ENCODE measurements around the gene BCL11A. TPM values are rescaled to one million over a fixed set of nuclear protein-coding genes. Genes with fewer than 3 reads are reported as not detected.
A peak's percentile ranks its signal among the peaks of the same experiment; 100 is the strongest.

BCL11A gene
- total and polyA plus RNA-seq, 2 of the 13 experiments (the other 11 are each of a cell fraction or from before 2014, with no cell fraction given): not detected

- ChIA-PET CTCF (ENCODE audit: low intra/inter-chr PET ratio, low total read pairs) (no interaction called here), POLR2A (no interaction called here)
- FAIRE-seq (no peak), DNase-seq (ENCODE audit: low spot score) (no peak), ATAC-seq (no peak)
- BruUV-seq (replicated peaks): no TSS peak
- intact Hi-C loops (cut with micrococcal nuclease; ENCODE audit: unreplicated experiment) (no loop called here), in situ Hi-C loops (cut with HindIII; ENCODE audit: extremely low pct_ligation_motif_present, low pct_unique_long_range_greater_than_20kb) (no loop called here)
- H3K4me3 ChIP-seq (replicated peaks in 1 of 3; ENCODE audit: insufficient read depth in 1 of 3, low read depth in 2 of 3, low read length in 3 of 3): no peak overlapping the region
- H2AFZ ChIP-seq (ENCODE audit: low read length): no peak overlapping the region
- H4K20me1 ChIP-seq (ENCODE audit: insufficient read depth, low read length): no peaks in the 10 kb centered on the region
- no peaks in the 10 kb centered on the region for H3K79me2 ChIP-seq (ENCODE audit: insufficient read depth, low read length)
- no peak overlapping the region for H3K4me2 ChIP-seq (ENCODE audit: low read depth, low read length)
- TF ChIP-seq CREB1 (IDR thresholded peaks at IDR 0.05): 0 out of 2 replicates have a peak, but pooled peaks have one; percentile 11
- no peak for TF ChIP-seq CREB1 (CRISPR knock-in tag; IDR thresholded peaks at IDR 0.05)
- TF ChIP-seq PITX1 (CRISPR knock-in tag; IDR thresholded peaks at IDR 0.05): no peak
- TF ChIP-seq ZNF703 (CRISPR knock-in tag; IDR thresholded peaks at IDR 0.05; ENCODE audit: borderline replicate concordance): no peak
- TF ChIP-seq RARG (CRISPR knock-in tag; IDR thresholded peaks at IDR 0.05; ENCODE audit: low read depth): no peak
- TF ChIP-seq, protein P1, sequence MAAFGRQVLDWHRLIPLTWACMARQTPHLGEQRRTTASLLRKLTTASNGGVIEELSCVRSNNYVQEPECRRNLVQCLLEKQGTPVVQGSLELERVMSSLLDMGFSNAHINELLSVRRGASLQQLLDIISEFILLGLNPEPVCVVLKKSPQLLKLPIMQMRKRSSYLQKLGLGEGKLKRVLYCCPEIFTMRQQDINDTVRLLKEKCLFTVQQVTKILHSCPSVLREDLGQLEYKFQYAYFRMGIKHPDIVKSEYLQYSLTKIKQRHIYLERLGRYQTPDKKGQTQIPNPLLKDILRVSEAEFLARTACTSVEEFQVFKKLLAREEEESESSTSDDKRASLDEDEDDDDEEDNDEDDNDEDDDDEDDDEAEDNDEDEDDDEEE (CRISPR knock-in tag; IDR thresholded peaks at IDR 0.05): no peak
- no peak overlapping the region for H3K9ac ChIP-seq (ENCODE audit: insufficient read depth, low read depth, low read length)
- H3K36me3 ChIP-seq (replicated peaks in 1 of 2; ENCODE audit: control insufficient read depth in 1 of 2, insufficient read depth in 2 of 2, low read length in 2 of 2): no peaks in the 10 kb centered on the region
- WGBS (ENCODE audit: low lambda C conversion rate): 21% methylated on average over 6 of the region's 6 CpGs
- H3K27me3 ChIP-seq (ENCODE audit: control insufficient read depth in 1 of 2, insufficient read depth in 2 of 2, low read length in 2 of 2): peaks cover 2 to 41% of the 10 kb centered on the region in 2 experiments; a peak in 3 of 5 replicates
- no peaks in the 10 kb centered on the region for H3K9me3 ChIP-seq (ENCODE audit: low read length)
- H3K4me1 ChIP-seq (ENCODE audit: insufficient read depth, low read length): no peaks in the 10 kb centered on the region
- no peak overlapping the region for H3K27ac ChIP-seq (ENCODE audit: extremely low read length, insufficient read depth, low read length)
These were observed 40.8 kb downstream of the BCL11A start for GRCh38 chr2:60512641-60513040.

DNA sequence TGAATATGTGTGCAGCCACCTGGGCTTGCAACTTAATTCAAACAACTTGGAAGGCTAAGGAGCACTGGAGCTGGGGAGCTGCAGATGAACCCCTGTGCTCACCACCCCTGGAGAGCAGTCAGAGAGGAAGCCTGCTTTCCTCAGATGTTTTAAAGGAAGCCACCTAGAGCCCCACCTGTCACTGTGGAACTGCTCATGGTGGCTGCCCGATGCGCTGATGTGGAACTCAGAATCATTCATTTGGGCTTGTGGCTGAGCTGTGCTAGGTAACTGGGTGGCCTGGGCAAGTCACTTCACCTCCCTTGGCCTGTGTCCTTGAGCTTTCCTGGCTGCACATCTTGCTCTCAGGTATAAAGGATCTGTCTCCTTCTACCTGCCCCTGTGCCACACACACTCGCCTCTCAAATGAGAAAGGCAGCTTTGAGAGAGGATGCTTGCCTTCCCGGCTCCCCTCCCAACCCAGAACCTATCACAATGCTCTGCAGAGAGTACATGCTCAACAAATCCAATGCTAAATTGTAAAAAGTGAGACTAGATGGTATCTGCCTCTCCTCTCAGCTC, 41.3 kb downstream of the BCL11A start:
- H2AFZ ChIP-seq (ENCODE audit: low read length): no peak overlapping the region
- DNase-seq (ENCODE audit: low spot score) (no peak), ATAC-seq (no peak), FAIRE-seq (no peak)
- CTCF ChIA-PET (ENCODE audit: low intra/inter-chr PET ratio, low total read pairs): no interaction called here
- H3K4me2 ChIP-seq (ENCODE audit: low read depth, low read length): no peak overlapping the region
- POLR2A ChIA-PET: no interaction called here
- no peak overlapping the region for H3K9ac ChIP-seq (ENCODE audit: insufficient read depth, low read depth, low read length)
- H3K9me3 ChIP-seq (ENCODE audit: low read length): no peaks in the 10 kb centered on the region
- no peaks in the 10 kb centered on the region for H3K36me3 ChIP-seq (replicated peaks in 1 of 2; ENCODE audit: control insufficient read depth in 1 of 2, insufficient read depth in 2 of 2, low read length in 2 of 2)
- no peak overlapping the region for H3K4me3 ChIP-seq (replicated peaks in 1 of 3; ENCODE audit: insufficient read depth in 1 of 3, low read depth in 2 of 3, low read length in 3 of 3)
- H3K4me1 ChIP-seq (ENCODE audit: insufficient read depth, low read length): no peaks in the 10 kb centered on the region
- TF ChIP-seq ZSCAN30 (CRISPR knock-in tag; IDR thresholded peaks at IDR 0.05): no peak
- TF ChIP-seq KMT2A (CRISPR knock-in tag; IDR thresholded peaks at IDR 0.05): no peak
- no peak for TF ChIP-seq KDM4B (CRISPR knock-in tag; IDR thresholded peaks at IDR 0.05)
- no peak for TF ChIP-seq ZNF563 (CRISPR knock-in tag; IDR thresholded peaks at IDR 0.05)
- no TSS peak for BruUV-seq (replicated peaks)
- intact Hi-C loops (cut with micrococcal nuclease; ENCODE audit: unreplicated experiment) (no loop called here), in situ Hi-C loops (cut with HindIII; ENCODE audit: extremely low pct_ligation_motif_present, low pct_unique_long_range_greater_than_20kb) (no loop called here)
- WGBS (ENCODE audit: low lambda C conversion rate): 0% methylated on average over 2 of the region's 4 CpGs
- H3K79me2 ChIP-seq (ENCODE audit: insufficient read depth, low read length): no peaks in the 10 kb centered on the region
- no peak overlapping the region for H3K27ac ChIP-seq (ENCODE audit: extremely low read length, insufficient read depth, low read length)
- peaks cover 2 to 44% of the 10 kb centered on the region in 2 experiments; a peak in 3 of 5 replicates for H3K27me3 ChIP-seq (ENCODE audit: control insufficient read depth in 1 of 2, insufficient read depth in 2 of 2, low read length in 2 of 2)
- no peaks in the 10 kb centered on the region for H4K20me1 ChIP-seq (ENCODE audit: insufficient read depth, low read length)

Data from HepG2 (cell line).